H1 (cell line): ENCODE measurements around the gene SYNPO. TPM values are rescaled to one million over a fixed set of nuclear protein-coding genes. Genes with fewer than 3 reads are reported as not detected.

Source experiments
- CEBPB ChIP-seq: IDR thresholded peaks from 2 replicates; pipeline ENCODE4 v1.6.1; 2012; ENCODE audit warnings: low read depth, low read length
- NRF1 ChIP-seq: IDR thresholded peaks from 2 replicates; pipeline ENCODE4 v1.6.1; 2011; ENCODE audit warnings: mild to moderate bottlenecking, low read depth, low read length, improper control_type of control experiment
- POLR2A ChIP-seq, 2 experiments: IDR thresholded peaks; 1 replicate in 1 of 2; 2 replicates in 1 of 2; pipeline ENCODE4 v1.6.1; 2011; ENCODE audit warnings: low read depth in 2 of 2, low read length in 2 of 2, mild to moderate bottlenecking in 2 of 2; ENCODE audit errors: control extremely low read depth in 1 of 2
- POLR2AphosphoS5 ChIP-seq: IDR thresholded peaks from 2 replicates; pipeline ENCODE4 v1.6.1; 2011; ENCODE audit warnings: low read depth, low read length
- RBBP5 ChIP-seq: IDR thresholded peaks from 2 replicates; pipeline ENCODE4 v1.7.1; 2012; ENCODE audit warnings: low read depth, mild to moderate bottlenecking, inconsistent platforms, low read length, moderate library complexity, borderline replicate concordance
- RFX5 ChIP-seq: IDR thresholded peaks from 2 replicates; pipeline ENCODE4 v1.6.1; 2011; ENCODE audit warnings: low read depth, low read length, improper control_type of control experiment, borderline replicate concordance
- SP4 ChIP-seq: IDR thresholded peaks from 2 replicates; pipeline ENCODE4 v1.6.1; 2012; ENCODE audit warnings: low read length, inconsistent platforms
- YY1 ChIP-seq: IDR thresholded peaks from 2 replicates; pipeline ENCODE4 v1.6.1; 2011; ENCODE audit warnings: low read depth, mild to moderate bottlenecking, low read length
- polyA plus RNA-seq, 7 experiments: library from polyadenylated mRNA; depleted of rRNA in 3 of 7; stranded (reverse) in 5 of 7; unstranded in 2 of 7; fragments of >200 nt in 5 of 7; fragments of 200-250 nt in 2 of 7; gene quantifications; 1 replicate in 5 of 7; 2 replicates in 1 of 7; 4 replicates in 1 of 7; pipeline versions ENCODE4 v1.2.1 to v1.2.3, GENCODE V29; 2011 to 2013; ENCODE audit warnings: missing spikeins in 2 of 7, mixed read lengths in 2 of 7
- total RNA-seq: library from RNA; stranded (reverse); fragmentation: NEBNext Ultra II Directional; extraction: Animal tissue kit (Norgen Biotek cat#: 25700); gene quantifications from 2 replicates; pipeline ENCODE4 v1.2.1, GENCODE V29; 2021
- TF ChIP-seq, protein P1 (sequence below): IDR thresholded peaks from 2 replicates; pipeline ENCODE4 v1.6.1; 2011; ENCODE audit warnings: low read depth, mild to moderate bottlenecking, low read length; ENCODE audit not compliant: insufficient read depth

Gene SYNPO
- total and polyA plus RNA-seq, 2 of the 8 experiments (the other 6 are each of a cell fraction or from before 2014, with no cell fraction given) = 2.3 TPM

DNA sequence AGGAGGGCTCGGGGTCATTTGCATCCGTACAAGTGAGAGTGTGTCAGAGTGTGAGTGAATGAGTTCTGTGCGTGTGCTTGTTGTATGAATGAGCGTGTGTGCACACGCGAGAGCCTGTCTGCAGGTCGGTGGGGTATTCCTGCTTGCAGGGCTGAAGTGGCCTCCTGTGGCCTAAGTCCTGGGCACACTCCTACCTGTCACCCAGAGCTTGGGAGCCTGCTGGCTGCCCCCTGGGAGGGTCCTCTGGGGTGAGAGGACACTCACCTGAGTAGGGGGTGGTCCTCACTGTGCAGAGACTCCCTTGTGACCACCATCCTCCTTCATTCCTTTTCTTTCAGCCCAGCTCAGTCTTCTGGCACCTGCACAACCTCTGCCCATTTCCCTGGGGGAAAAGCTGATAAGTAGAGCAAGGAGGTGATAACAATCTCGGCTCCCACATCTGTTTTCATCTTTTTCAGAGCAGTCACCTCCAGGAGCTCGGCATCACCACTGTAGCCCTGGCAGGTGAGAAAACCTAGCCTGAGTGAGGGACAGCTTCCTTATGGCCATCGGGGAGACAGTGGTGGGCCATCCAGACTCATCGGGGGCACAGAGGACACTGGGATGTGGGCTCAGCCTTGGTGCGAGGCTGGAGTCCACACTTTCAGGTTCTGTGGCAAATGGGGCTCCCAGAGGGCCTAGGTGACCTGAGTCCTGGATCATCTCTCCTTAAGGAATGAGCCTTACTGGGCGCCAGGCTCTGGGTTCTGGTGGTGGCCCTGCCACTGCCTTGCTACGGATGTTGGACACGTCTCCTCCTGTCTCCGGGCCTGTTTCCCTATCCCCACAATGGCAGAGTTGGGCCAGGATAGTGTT lies 38.7 kb upstream of the SYNPO start (continued):
- TF ChIP-seq, protein P1, sequence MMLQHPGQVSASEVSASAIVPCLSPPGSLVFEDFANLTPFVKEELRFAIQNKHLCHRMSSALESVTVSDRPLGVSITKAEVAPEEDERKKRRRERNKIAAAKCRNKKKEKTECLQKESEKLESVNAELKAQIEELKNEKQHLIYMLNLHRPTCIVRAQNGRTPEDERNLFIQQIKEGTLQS = no peak
- TF ChIP-seq NRF1 = no peak
- no peak for TF ChIP-seq SP4
- TF ChIP-seq POLR2AphosphoS5 = no peak
- TF ChIP-seq CEBPB = no peak
- no peak for TF ChIP-seq POLR2A (IDR thresholded peaks at IDR 0.05; ENCODE audit: control extremely low read depth in 1 of 2, low read depth in 2 of 2, low read length in 2 of 2)
- TF ChIP-seq YY1 = no peak
- TF ChIP-seq RFX5 = no peak
- no peak for TF ChIP-seq RBBP5
